Left ventricle myocardium inferior (tissue), 1 donor: ENCODE data around the gene PCNX1. TPM values are rescaled to one million over a fixed set of nuclear protein-coding genes. Genes with fewer than 3 reads are reported as not detected.

Source experiments
- DNase-seq: peaks from one replicate; pipeline ENCODE4 v3.0.0-alpha.2; 2020
- H3K27ac ChIP-seq: fragments of 200-600 bp; replicated peaks from 2 replicates; pipeline ENCODE4 v1.8.0; 2021
- H3K27me3 ChIP-seq: fragments of 200-600 bp; 2 replicates; pipeline ENCODE4 v1.8.0; 2021; ENCODE audit warnings: low read depth
- H3K36me3 ChIP-seq: fragments of 200-600 bp; 2 replicates; pipeline ENCODE4 v1.8.0; 2021
- H3K4me1 ChIP-seq: fragments of 200-600 bp; 2 replicates; pipeline ENCODE4 v1.8.0; 2021
- H3K4me3 ChIP-seq: fragments of 200-600 bp; 2 replicates; pipeline ENCODE4 v1.8.0; 2021; ENCODE audit warnings: mild to moderate bottlenecking, moderate library complexity
- H3K9me3 ChIP-seq: fragments of 200-600 bp; replicated peaks from 2 replicates; pipeline ENCODE4 v1.8.0; 2021
- CTCF ChIP-seq: fragments of 200-600 bp; IDR thresholded peaks from 2 replicates; pipeline ENCODE4 v1.8.0; 2021; ENCODE audit warnings: antibody characterized with exemption, mild to moderate bottlenecking, borderline replicate concordance
- intact Hi-C: fragments of 100-400 bp; cut with micrococcal nuclease; formaldehyde crosslinking; loops from one replicate; pipeline ENCODE4 v1.11.0; 2022
- total RNA-seq: library from RNA; stranded (reverse); fragmentation: NEBNext Ultra II Directional; extraction: Animal tissue kit (Norgen Biotek cat#: 25700); gene quantifications from one replicate; pipeline ENCODE4 v1.2.1, GENCODE V29; 2021
- donor health status: DM: no; HTN: yes; CAD: no; lungs with severe emphysema.

Gene PCNX1
- total RNA-seq, 1 donor from 2014 or later = 35.2 TPM

GRCh38 chr14:70890826-70891659, 16.2 kb upstream of the PCNX1 start:
- Histone ChIP-seq H3K27me3 (peaks cover 14% of the 10 kb centered on the region), H3K4me3 (no peak overlapping the region), H3K9me3 (no peaks in the 10 kb centered on the region), H3K4me1 (peaks cover 13% of the 10 kb centered on the region), H3K27ac (no peak overlapping the region), H3K36me3 (no peaks in the 10 kb centered on the region)
- TF ChIP-seq CTCF = no peak
- DNase-seq = no peak
- intact Hi-C loops = no loop called here

GRCh38 chr14:70891737-70892136, 15.5 kb upstream of the PCNX1 start:
- H3K27ac ChIP-seq = no peak overlapping the region
- no peak for DNase-seq
- no peaks in the 10 kb centered on the region for H3K9me3 ChIP-seq
- peaks cover 14% of the 10 kb centered on the region for H3K27me3 ChIP-seq
- intact Hi-C loops = no loop called here
- no peak for TF ChIP-seq CTCF
- H3K36me3 ChIP-seq = no peaks in the 10 kb centered on the region
- H3K4me1 ChIP-seq = peaks cover 13% of the 10 kb centered on the region
- H3K4me3 ChIP-seq = no peak overlapping the region

- Histone ChIP-seq H3K9me3 (no peaks in the 10 kb centered on the region), H3K27ac (no peak overlapping the region), H3K4me1 (peaks cover 11% of the 10 kb centered on the region), H3K36me3 (no peaks in the 10 kb centered on the region), H3K27me3 (peaks cover 5% of the 10 kb centered on the region), H3K4me3 (no peak overlapping the region)
- TF ChIP-seq CTCF = no peak
- intact Hi-C loops = no loop called here
- no peak for DNase-seq
Measured at GRCh38 chr14:70893062-70893845, 14.0 kb upstream of the PCNX1 start.

- intact Hi-C loops = no loop called here
- Histone ChIP-seq H3K27ac (no peak overlapping the region), H3K4me3 (no peak overlapping the region), H3K9me3 (no peaks in the 10 kb centered on the region), H3K36me3 (no peaks in the 10 kb centered on the region), H3K27me3 (peaks cover 5% of the 10 kb centered on the region), H3K4me1 (peaks cover 11% of the 10 kb centered on the region)
- DNase-seq = no peak
- TF ChIP-seq CTCF = no peak
Measured at GRCh38 chr14:70893858-70894291, 13.4 kb upstream of the PCNX1 start.

- Histone ChIP-seq H3K4me3 (no peak overlapping the region), H3K27me3 (no peaks in the 10 kb centered on the region), H3K36me3 (no peaks in the 10 kb centered on the region), H3K9me3 (no peaks in the 10 kb centered on the region), H3K27ac (no peak overlapping the region), H3K4me1 (peaks cover 11% of the 10 kb centered on the region)
- DNase-seq = no peak
- intact Hi-C loops = no loop called here
- TF ChIP-seq CTCF = no peak
Measured at GRCh38 chr14:70894868-70895267, 12.4 kb upstream of the PCNX1 start.
